H1 (cell line): ENCODE data around the gene RBMX. TPM values are rescaled to one million over a fixed set of nuclear protein-coding genes. Genes with fewer than 3 reads are reported as not detected.
A peak's percentile ranks its signal among the peaks of the same experiment; 100 is the strongest.

Experiments used
- CTCF ChIA-PET: fragments of 300-600 bp; sonication (Branson Sonifier 250); formaldehyde crosslinking; loops from one replicate; lab custom pipeline; 2021; ENCODE audit not compliant: partially characterized antibody; lab: Charles Lee
- POLR2A ChIA-PET: fragments of 300-600 bp; sonication (Branson Sonifier 250); formaldehyde crosslinking; loops from one replicate; lab custom pipeline; 2021; ENCODE audit warnings: inconsistent platforms; ENCODE audit not compliant: partially characterized antibody; lab: Charles Lee
- DNase-seq, 2 experiments: peaks; one replicate each; pipeline versions ENCODE4 v3.0.0 to v3.0.0-alpha.2; 2010 to 2022; ENCODE audit warnings: low spot score in 2 of 2, low read depth in 1 of 2, mixed read lengths in 1 of 2
- FAIRE-seq: peaks from 2 replicates; lab custom pipeline; 2011; peaks lifted over from hg19 to GRCh38; lab: Jason Lieb, UNC
- H2AFZ ChIP-seq: 2 replicates; pipeline ENCODE4 v1.8.1; 2012; ENCODE audit warnings: low read length, inconsistent platforms
- H2AK5ac ChIP-seq: 2 replicates; pipeline ENCODE4 v1.6.1; 2013; ENCODE audit warnings: low read depth, low read length
- H2BK120ac ChIP-seq: replicated peaks from 2 replicates; pipeline ENCODE3; 2013; ENCODE audit warnings: low read depth, low read length, inconsistent platforms
- H2BK12ac ChIP-seq: 2 replicates; pipeline ENCODE4 v1.6.1; 2013; ENCODE audit warnings: low read depth, low read length
- H2BK15ac ChIP-seq: 2 replicates; pipeline ENCODE4 v1.6.1; 2013; ENCODE audit warnings: low read length
- H2BK20ac ChIP-seq: 2 replicates; pipeline ENCODE4 v1.6.1; 2013; ENCODE audit warnings: low read length
- H2BK5ac ChIP-seq: 2 replicates; pipeline ENCODE4 v1.6.1; 2013; ENCODE audit warnings: low read depth, low read length
- H3K14ac ChIP-seq: 2 replicates; pipeline ENCODE4 v1.6.1; 2013; ENCODE audit warnings: inconsistent platforms; ENCODE audit not compliant: insufficient read length
- H3K18ac ChIP-seq: 2 replicates; pipeline ENCODE4 v1.6.1; 2013; ENCODE audit warnings: low read length; ENCODE audit errors: extremely low read depth
- H3K23ac ChIP-seq: 2 replicates; pipeline ENCODE4 v1.6.1; 2013; ENCODE audit warnings: inconsistent platforms; ENCODE audit not compliant: insufficient read length
- H3K23me2 ChIP-seq: 2 replicates; pipeline ENCODE4 v1.6.1; 2013; ENCODE audit warnings: low read depth, low read length
- H3K27ac ChIP-seq: 2 replicates; pipeline ENCODE4 v1.6.1; 2011; ENCODE audit warnings: low read depth, low read length, inconsistent platforms
- H3K27me3 ChIP-seq, 4 experiments: replicated peaks in 1 of 4; 1 replicate in 1 of 4; 2 replicates in 3 of 4; pipeline versions ENCODE4 v1.6.1 to v1.8.1; 2011 to 2013; ENCODE audit warnings: low read length in 3 of 4, mild to moderate bottlenecking in 3 of 4, inconsistent platforms in 2 of 4, mixed read lengths in 2 of 4, moderate library complexity in 1 of 4; ENCODE audit not compliant: control insufficient read depth in 3 of 4, insufficient read depth in 3 of 4; ENCODE audit errors: extremely low read depth in 1 of 4
- H3K36me3 ChIP-seq, 4 experiments: 2 replicates each; pipeline versions ENCODE4 v1.6.1 to v1.8.1; 2011 to 2013; ENCODE audit warnings: mild to moderate bottlenecking in 4 of 4, low read length in 3 of 4, moderate library complexity in 2 of 4, control low read depth in 1 of 4, inconsistent platforms in 1 of 4; ENCODE audit not compliant: insufficient read depth in 4 of 4, control insufficient read depth in 2 of 4
- H3K4ac ChIP-seq: replicated peaks from 2 replicates; pipeline ENCODE3; 2013; ENCODE audit warnings: low read length, low read depth, mixed read lengths, inconsistent platforms; ENCODE audit not compliant: insufficient read length
- H3K4me1 ChIP-seq, 4 experiments: replicated peaks in 1 of 4; 1 replicate in 1 of 4; 2 replicates in 3 of 4; pipeline versions ENCODE4 v1.6.1 to v1.8.1; 2011 to 2013; ENCODE audit warnings: low read length in 3 of 4, inconsistent platforms in 2 of 4, mixed read lengths in 1 of 4; ENCODE audit not compliant: insufficient read depth in 4 of 4, control insufficient read depth in 3 of 4
- H3K4me2 ChIP-seq, 2 experiments: 2 replicates each; pipeline versions ENCODE4 v1.6.1 to v1.8.1; 2011 to 2013; ENCODE audit warnings: low read depth in 2 of 2, low read length in 2 of 2, control low read depth in 1 of 2, inconsistent platforms in 1 of 2, mild to moderate bottlenecking in 1 of 2; ENCODE audit not compliant: insufficient read depth in 1 of 2
- H3K4me3 ChIP-seq, 4 experiments: fragments of 200-600, 300-600 bp in 1 of 4; sonication (generic), shearing (Covaris generic), sonication (Bioruptor Twin) in 1 of 4; 2 replicates each; pipeline versions ENCODE4 v1.5.1 to v1.8.1; 2011 to 2016; ENCODE audit warnings: low read length in 4 of 4, low read depth in 3 of 4, control low read depth in 2 of 4, inconsistent platforms in 2 of 4, mild to moderate bottlenecking in 2 of 4, mixed read lengths in 1 of 4, moderate library complexity in 1 of 4; ENCODE audit not compliant: insufficient read depth in 2 of 4; ENCODE audit errors: extremely low read depth in 1 of 4
- H3K56ac ChIP-seq: replicated peaks from 2 replicates; pipeline ENCODE3; 2013; ENCODE audit warnings: low read depth, mild to moderate bottlenecking, mixed read lengths, low read length, inconsistent platforms; ENCODE audit not compliant: insufficient read length
- H3K79me1 ChIP-seq: 2 replicates; pipeline ENCODE4 v1.6.1; 2013; ENCODE audit warnings: low read depth, low read length, control low read depth
- H3K79me2 ChIP-seq, 2 experiments: 2 replicates each; pipeline versions ENCODE4 v1.6.1 to v1.8.1; 2012 to 2013; ENCODE audit warnings: low read length in 2 of 2, mild to moderate bottlenecking in 2 of 2, inconsistent platforms in 1 of 2; ENCODE audit not compliant: insufficient read depth in 2 of 2, control insufficient read depth in 1 of 2
- H3K9ac ChIP-seq, 4 experiments: replicated peaks in 1 of 4; 1 replicate in 1 of 4; 2 replicates in 3 of 4; pipeline versions ENCODE4 v1.6.1 to v1.8.1; 2011 to 2013; ENCODE audit warnings: low read depth in 3 of 4, low read length in 3 of 4, control low read depth in 2 of 4, mild to moderate bottlenecking in 2 of 4, moderate library complexity in 2 of 4, inconsistent platforms in 1 of 4; ENCODE audit errors: extremely low read depth in 1 of 4
- H3K9me3 ChIP-seq, 2 experiments: 2 replicates each; pipeline versions ENCODE4 v1.6.1 to v1.8.1; 2012 to 2013; ENCODE audit warnings: mild to moderate bottlenecking in 2 of 2, moderate library complexity in 2 of 2, control low read depth in 1 of 2, inconsistent platforms in 1 of 2, low read depth in 1 of 2, low read length in 1 of 2, mixed read lengths in 1 of 2; ENCODE audit not compliant: insufficient read depth in 2 of 2
- H4K20me1 ChIP-seq, 2 experiments: replicated peaks in 1 of 2; 2 replicates each; pipeline versions ENCODE3 to v1.8.1; 2011 to 2013; ENCODE audit warnings: inconsistent platforms in 2 of 2, low read length in 2 of 2, mild to moderate bottlenecking in 1 of 2; ENCODE audit not compliant: insufficient read depth in 2 of 2, control insufficient read depth in 1 of 2
- H4K5ac ChIP-seq: 2 replicates; pipeline ENCODE4 v1.6.1; 2013; ENCODE audit warnings: low read length, low read depth, mixed read lengths, inconsistent platforms; ENCODE audit not compliant: insufficient read length
- H4K8ac ChIP-seq: 2 replicates; pipeline ENCODE4 v1.8.0; 2013; ENCODE audit warnings: mild to moderate bottlenecking, moderate library complexity, low read length, inconsistent platforms; ENCODE audit not compliant: insufficient read depth; ENCODE audit errors: extremely low read depth
- H4K91ac ChIP-seq: replicated peaks from 2 replicates; pipeline ENCODE3; 2013; ENCODE audit warnings: low read length, mixed read lengths, inconsistent platforms; ENCODE audit not compliant: insufficient read length
- CBX5 ChIP-seq: fragments of 300-800, 300-1000 bp; sonication (generic); IDR thresholded peaks from 2 replicates; pipeline ENCODE4 v1.7.1; 2016; ENCODE audit warnings: antibody characterized with exemption, low read length, low read depth
- CTCF ChIP-seq, 3 experiments: IDR thresholded peaks; 1 replicate in 2 of 3; 2 replicates in 1 of 3; pipeline versions ENCODE4 v1.5.1 to v1.6.1; 2011; ENCODE audit warnings: low read length in 3 of 3, mild to moderate bottlenecking in 3 of 3, inconsistent platforms in 2 of 3, low read depth in 1 of 3, moderate library complexity in 1 of 3; ENCODE audit not compliant: insufficient read depth in 1 of 3; ENCODE audit errors: control extremely low read depth in 1 of 3
- EP300 ChIP-seq, 2 experiments: IDR thresholded peaks; 1 replicate in 1 of 2; 2 replicates in 1 of 2; pipeline ENCODE4 v1.6.1; 2011 to 2012; ENCODE audit warnings: low read depth in 2 of 2, low read length in 2 of 2, mild to moderate bottlenecking in 2 of 2, borderline replicate concordance in 1 of 2, inconsistent platforms in 1 of 2, moderate library complexity in 1 of 2
- POLR2A ChIP-seq, 2 experiments: IDR thresholded peaks; 1 replicate in 1 of 2; 2 replicates in 1 of 2; pipeline ENCODE4 v1.6.1; 2011; ENCODE audit warnings: low read depth in 2 of 2, low read length in 2 of 2, mild to moderate bottlenecking in 2 of 2; ENCODE audit errors: control extremely low read depth in 1 of 2
- POLR2AphosphoS5 ChIP-seq: IDR thresholded peaks from 2 replicates; pipeline ENCODE4 v1.6.1; 2011; ENCODE audit warnings: low read depth, low read length
- RAD21 ChIP-seq, 2 experiments: IDR thresholded peaks in 1 of 2; conservative IDR thresholded peaks in 1 of 2; 2 replicates each; pipeline ENCODE4 v1.6.1; 2011; ENCODE audit warnings: low read depth in 2 of 2, low read length in 2 of 2, improper control_type of control experiment in 1 of 2, inconsistent platforms in 1 of 2, mild to moderate bottlenecking in 1 of 2, moderate library complexity in 1 of 2
- SIX5 ChIP-seq: IDR thresholded peaks from 2 replicates; pipeline ENCODE4 v1.6.1; 2011; ENCODE audit warnings: mild to moderate bottlenecking, low read depth, low read length
- SP1 ChIP-seq: IDR thresholded peaks from 2 replicates; pipeline ENCODE4 v1.6.1; 2011; ENCODE audit warnings: low read depth, low read length
- SP2 ChIP-seq: IDR thresholded peaks from 2 replicates; pipeline ENCODE4 v1.6.1; 2012; ENCODE audit warnings: mild to moderate bottlenecking, low read length, inconsistent platforms
- SUZ12 ChIP-seq: fragments of 200-600 bp; sonication (generic); IDR thresholded peaks from 2 replicates; pipeline ENCODE4 v1.6.1; 2012; ENCODE audit warnings: mild to moderate bottlenecking, inconsistent platforms, low read length, moderate library complexity, mixed read lengths
- TCF12 ChIP-seq: IDR thresholded peaks from 2 replicates; pipeline ENCODE4 v1.6.1; 2011; ENCODE audit warnings: low read depth, mild to moderate bottlenecking, low read length
- WGBS, 2 experiments: shearing (Covaris generic) in 1 of 2; methylation state at CpG; one replicate each; pipeline versions ENCODE4 v1.1.6 to v1.1.7; 2013 to 2015; ENCODE audit warnings: low lambda C conversion rate in 2 of 2, mixed read lengths in 2 of 2, inconsistent platforms in 1 of 2, low coverage in 1 of 2, missing lambda C conversion rate in 1 of 2; ENCODE audit not compliant: insufficient replicate concordance in 2 of 2, insufficient coverage in 1 of 2, insufficient read length in 1 of 2; ENCODE audit errors: extremely low coverage in 1 of 2, missing lambda C conversion rate in 1 of 2; 5-methylcytosine and 5-hydroxymethylcytosine counted together
- polyA plus RNA-seq, 7 experiments: library from polyadenylated mRNA; depleted of rRNA in 3 of 7; stranded (reverse) in 5 of 7; unstranded in 2 of 7; fragments of >200 nt in 5 of 7; fragments of 200-250 nt in 2 of 7; gene quantifications; 1 replicate in 5 of 7; 2 replicates in 1 of 7; 4 replicates in 1 of 7; pipeline versions ENCODE4 v1.2.1 to v1.2.3, GENCODE V29; 2011 to 2013; ENCODE audit warnings: missing spikeins in 2 of 7, mixed read lengths in 2 of 7
- total RNA-seq: library from RNA; stranded (reverse); fragmentation: NEBNext Ultra II Directional; extraction: Animal tissue kit (Norgen Biotek cat#: 25700); gene quantifications from 2 replicates; pipeline ENCODE4 v1.2.1, GENCODE V29; 2021

Gene RBMX
- total and polyA plus RNA-seq, 2 of the 8 experiments (the other 6 are each of a cell fraction or from before 2014, with no cell fraction given) = 213 to 476 TPM

GRCh38 chrX:136867518-136867917 is 13.0 kb downstream of the RBMX start:
- no peak overlapping the region for H2BK5ac ChIP-seq
- H2BK15ac ChIP-seq = no peak overlapping the region
- H3K14ac ChIP-seq = no peak overlapping the region
- no peak overlapping the region for H3K4me3 ChIP-seq
- H4K8ac ChIP-seq = no peak overlapping the region
- DNase-seq = no peak
- H2BK12ac ChIP-seq = no peak overlapping the region
- no peaks in the 10 kb centered on the region for H3K23me2 ChIP-seq
- H4K91ac ChIP-seq = no peak overlapping the region
- no peak overlapping the region for H3K4ac ChIP-seq
- H3K18ac ChIP-seq = no peak overlapping the region
- peaks cover 0 to 7% of the 10 kb centered on the region in 2 experiments; a peak in 2 of 4 replicates for H3K79me2 ChIP-seq
- H2AFZ ChIP-seq = no peak overlapping the region
- H3K9ac ChIP-seq = no peak overlapping the region
- H3K79me1 ChIP-seq = no peaks in the 10 kb centered on the region
- H4K5ac ChIP-seq = no peak overlapping the region
- H3K4me2 ChIP-seq = no peak overlapping the region
- no peak overlapping the region for H3K23ac ChIP-seq
- no peaks in the 10 kb centered on the region for H3K27me3 ChIP-seq
- H2AK5ac ChIP-seq = no peak overlapping the region
- no peak overlapping the region for H2BK20ac ChIP-seq
- H2BK120ac ChIP-seq = no peak overlapping the region
- H4K20me1 ChIP-seq = peaks cover 5 to 11% of the 10 kb centered on the region in 2 experiments
- no peak overlapping the region for H3K56ac ChIP-seq
- H3K27ac ChIP-seq = no peak overlapping the region
- peaks cover 5 to 74% (median 39%) of the 10 kb centered on the region in 4 experiments; a peak in 7 of 8 replicates for H3K36me3 ChIP-seq
- H3K4me1 ChIP-seq = no peaks in the 10 kb centered on the region
- no peak for TF ChIP-seq EP300 (IDR thresholded peaks at IDR 0.05; ENCODE audit: borderline replicate concordance in 1 of 2, low read depth in 2 of 2, low read length in 2 of 2)
- no peak for TF ChIP-seq CBX5
- TF ChIP-seq POLR2AphosphoS5 = 0 out of 2 replicates have a peak, but pooled peaks have one; percentile 46
- TF ChIP-seq SP2 = no peak
- no peak for TF ChIP-seq SUZ12
- TF ChIP-seq TCF12 = no peak
- TF ChIP-seq POLR2A (IDR thresholded peaks at IDR 0.05; ENCODE audit: control extremely low read depth in 1 of 2, low read depth in 2 of 2, low read length in 2 of 2) = peak in 1 of 2 experiments; percentile 16; a peak in 1 of 3 replicates
- TF ChIP-seq SIX5 = no peak
- TF ChIP-seq RAD21 (IDR thresholded peaks at IDR 0.05 in 1 of 2, conservative IDR thresholded peaks at IDR 0.05 in 1 of 2; ENCODE audit: low read depth in 2 of 2, low read length in 2 of 2) = no peak
- TF ChIP-seq CTCF (IDR thresholded peaks at IDR 0.05; ENCODE audit: control extremely low read depth in 1 of 3, insufficient read depth in 1 of 3, low read depth in 1 of 3, low read length in 3 of 3) = no peak
- no peak for TF ChIP-seq SP1
- FAIRE-seq = peak; percentile 24
- 84% methylated on average over 3 of the region's 3 CpGs; no CpG with 5 or more reads in 1 of the 2 experiments for WGBS, 2 experiments
- ChIA-PET CTCF (no interaction called here), POLR2A (interaction anchor here (0.6 to 5.2 kb wide), 17 partner anchors 10 to 237 kb away, joined by 3 to 168 read pairs (median 4); partner anchors contain the start of gene RBMX)
- no peaks in the 10 kb centered on the region for H3K9me3 ChIP-seq
